Activated naive CD8-positive, alpha-beta T cell treated with anti-CD3 and anti-CD28 coated beads, Interleukin-2, amount 50 U/mL, for 24 hours (primary cell): Measurements from ENCODE around the gene RPS14.
"Not testable (repeated sequence)": the region's sequence is repeated elsewhere in the genome, so short reads cannot be mapped to it uniquely, and the experiment has no call there.

Experiments used
- ATAC-seq: fragments of 150-1000 bp; cut with Tn5 transposase; one replicate; pipeline ENCODE4 v1.10.0; 2021
- DNase-seq: peaks from one replicate; pipeline ENCODE4 v3.0.0; 2021
- H3K27ac Mint-ChIP-seq: one replicate; pipeline ENCODE4 v1.8.0; 2021; ENCODE audit warnings: mild to moderate bottlenecking, mixed read lengths
- H3K27me3 Mint-ChIP-seq: one replicate; pipeline ENCODE4 v1.8.0; 2021; ENCODE audit warnings: mixed read lengths
- H3K36me3 Mint-ChIP-seq: one replicate; pipeline ENCODE4 v1.8.0; 2021; ENCODE audit warnings: low read depth, mixed read lengths
- H3K4me1 Mint-ChIP-seq: one replicate; pipeline ENCODE4 v1.8.0; 2021; ENCODE audit warnings: mixed read lengths
- H3K4me3 Mint-ChIP-seq: one replicate; pipeline ENCODE4 v1.8.0; 2021; ENCODE audit warnings: mild to moderate bottlenecking, moderate library complexity, mixed read lengths
- H3K9me3 Mint-ChIP-seq: one replicate; pipeline ENCODE4 v1.8.0; 2021; ENCODE audit warnings: mixed read lengths

The RPS14 gene

GRCh38 chr5:150461231-150461630 is 11.7 kb upstream of the RPS14 start:
- peaks cover 28% of the 10 kb centered on the region for H3K4me1 Mint-ChIP-seq
- no peaks in the 10 kb centered on the region for H3K27me3 Mint-ChIP-seq
- no peaks in the 10 kb centered on the region for H3K9me3 Mint-ChIP-seq
- H3K4me3 Mint-ChIP-seq = no peak overlapping the region
- H3K27ac Mint-ChIP-seq = no peak overlapping the region
- ATAC-seq = no peak
- no peak for DNase-seq
- no peaks in the 10 kb centered on the region for H3K36me3 Mint-ChIP-seq

GRCh38 chr5:150460781-150461180 is 11.2 kb upstream of the RPS14 start:
- H3K27me3 Mint-ChIP-seq = no peaks in the 10 kb centered on the region
- H3K4me3 Mint-ChIP-seq = no peak overlapping the region
- H3K36me3 Mint-ChIP-seq = no peaks in the 10 kb centered on the region
- H3K4me1 Mint-ChIP-seq = peaks cover 28% of the 10 kb centered on the region
- DNase-seq (no peak), ATAC-seq (no peak)
- H3K27ac Mint-ChIP-seq = no peak overlapping the region
- no peaks in the 10 kb centered on the region for H3K9me3 Mint-ChIP-seq

- Mint-ChIP-seq H3K4me3 (peak overlapping the region; percentile 35), H3K27me3 (no peaks in the 10 kb centered on the region), H3K27ac (peak overlapping the region; percentile 43), H3K9me3 (no peaks in the 10 kb centered on the region), H3K4me1 (peaks cover 28% of the 10 kb centered on the region), H3K36me3 (no peaks in the 10 kb centered on the region)
- peak; percentile 93 for DNase-seq
- peak; percentile 88 for ATAC-seq
Measured at GRCh38 chr5:150458802-150459557, 9.4 kb upstream of the RPS14 start.

- no peaks in the 10 kb centered on the region for H3K9me3 Mint-ChIP-seq
- H3K4me3 Mint-ChIP-seq = no peak overlapping the region
- no peaks in the 10 kb centered on the region for H3K27me3 Mint-ChIP-seq
Measured at GRCh38 chr5:150457562-150458240, 8.2 kb upstream of the RPS14 start.

GRCh38 chr5:150457121-150457520 is 7.6 kb upstream of the RPS14 start:
- DNase-seq = no peak
- Mint-ChIP-seq H3K27me3 (no peaks in the 10 kb centered on the region), H3K4me1 (peaks cover 28% of the 10 kb centered on the region), H3K36me3 (no peaks in the 10 kb centered on the region), H3K9me3 (no peaks in the 10 kb centered on the region), H3K27ac (peak overlapping the region; percentile 59), H3K4me3 (no peak overlapping the region)
- ATAC-seq = no peak

More at GRCh38 chr5:150457562-150458240, 8.2 kb upstream of the RPS14 start:
- no peak for ATAC-seq
- no peak for DNase-seq
- Mint-ChIP-seq H3K36me3 (no peaks in the 10 kb centered on the region), H3K27ac (peak overlapping the region; percentile 59), H3K4me1 (peaks cover 28% of the 10 kb centered on the region)

- DNase-seq (no peak), ATAC-seq (no peak)
- H3K9me3 Mint-ChIP-seq = no peaks in the 10 kb centered on the region
- H3K27ac Mint-ChIP-seq = no peak overlapping the region
- H3K36me3 Mint-ChIP-seq = peaks cover under 1% of the 10 kb centered on the region
- H3K4me3 Mint-ChIP-seq = no peak overlapping the region
- peaks cover 25% of the 10 kb centered on the region for H3K4me1 Mint-ChIP-seq
- no peaks in the 10 kb centered on the region for H3K27me3 Mint-ChIP-seq
Measured at GRCh38 chr5:150454492-150455229, 5.1 kb upstream of the RPS14 start.

- DNase-seq, H3K9me3 Mint-ChIP-seq, H3K27me3 Mint-ChIP-seq, H3K4me3 Mint-ChIP-seq, ATAC-seq, H3K27ac Mint-ChIP-seq, H3K36me3 Mint-ChIP-seq: not testable (repeated sequence)
- peaks cover 25% of the 10 kb centered on the region for H3K4me1 Mint-ChIP-seq
Measured at GRCh38 chr5:150454027-150454426, 4.5 kb upstream of the RPS14 start.

GRCh38 chr5:150452914-150453313 is 3.4 kb upstream of the RPS14 start:
- Mint-ChIP-seq H3K4me3 (no peak overlapping the region), H3K36me3 (peaks cover 18% of the 10 kb centered on the region), H3K27me3 (no peaks in the 10 kb centered on the region), H3K9me3 (no peaks in the 10 kb centered on the region), H3K27ac (no peak overlapping the region), H3K4me1 (peaks cover 28% of the 10 kb centered on the region)
- ATAC-seq (no peak), DNase-seq (no peak)

- DNase-seq (no peak), ATAC-seq (no peak)
- Mint-ChIP-seq H3K4me3 (no peak overlapping the region), H3K4me1 (peaks cover 29% of the 10 kb centered on the region), H3K27me3 (no peaks in the 10 kb centered on the region), H3K27ac (no peak overlapping the region), H3K9me3 (no peaks in the 10 kb centered on the region), H3K36me3 (peaks cover 31% of the 10 kb centered on the region)
Measured at GRCh38 chr5:150451594-150451993, 2.1 kb upstream of the RPS14 start.

GRCh38 chr5:150448952-150449516 is 505 bp downstream of the RPS14 start:
- H3K27me3 Mint-ChIP-seq = no peaks in the 10 kb centered on the region
- peak; percentile 17 for ATAC-seq
- H3K4me1 Mint-ChIP-seq = peaks cover 44% of the 10 kb centered on the region
- H3K4me3 Mint-ChIP-seq = peak overlapping the region; percentile 100
- H3K9me3 Mint-ChIP-seq = no peaks in the 10 kb centered on the region
- peaks cover 57% of the 10 kb centered on the region for H3K36me3 Mint-ChIP-seq
- no peak for DNase-seq
- H3K27ac Mint-ChIP-seq = peak overlapping the region; percentile 99

- H3K4me3 Mint-ChIP-seq = peak overlapping the region; percentile 100
- peaks cover 64% of the 10 kb centered on the region for H3K36me3 Mint-ChIP-seq
- no peaks in the 10 kb centered on the region for H3K9me3 Mint-ChIP-seq
- H3K4me1 Mint-ChIP-seq = peaks cover 46% of the 10 kb centered on the region
- ATAC-seq (no peak), DNase-seq (no peak)
- H3K27ac Mint-ChIP-seq = peak overlapping the region; percentile 99
- no peaks in the 10 kb centered on the region for H3K27me3 Mint-ChIP-seq
Measured at GRCh38 chr5:150448334-150448733, 1.2 kb downstream of the RPS14 start.

- Mint-ChIP-seq H3K27ac (peak overlapping the region; percentile 99), H3K4me3 (peak overlapping the region; percentile 100), H3K4me1 (peaks cover 46% of the 10 kb centered on the region), H3K9me3 (no peaks in the 10 kb centered on the region), H3K27me3 (no peaks in the 10 kb centered on the region), H3K36me3 (peaks cover 66% of the 10 kb centered on the region)
- ATAC-seq (no peak), DNase-seq (no peak)
Measured at GRCh38 chr5:150447188-150447587, 2.4 kb downstream of the RPS14 start.

GRCh38 chr5:150446583-150446982 is 3.0 kb downstream of the RPS14 start:
- Mint-ChIP-seq H3K36me3 (peaks cover 66% of the 10 kb centered on the region), H3K27me3 (no peaks in the 10 kb centered on the region), H3K9me3 (no peaks in the 10 kb centered on the region), H3K27ac (peak overlapping the region; percentile 99), H3K4me1 (peaks cover 46% of the 10 kb centered on the region), H3K4me3 (peak overlapping the region; percentile 100)
- no peak for DNase-seq
- no peak for ATAC-seq

- H3K27me3 Mint-ChIP-seq = no peaks in the 10 kb centered on the region
- peak overlapping the region; percentile 100 for H3K4me3 Mint-ChIP-seq
- DNase-seq (no peak), ATAC-seq (no peak)
- no peaks in the 10 kb centered on the region for H3K9me3 Mint-ChIP-seq
- H3K27ac Mint-ChIP-seq = peak overlapping the region; percentile 99
- H3K4me1 Mint-ChIP-seq = peaks cover 46% of the 10 kb centered on the region
- H3K36me3 Mint-ChIP-seq = peaks cover 66% of the 10 kb centered on the region
Measured at GRCh38 chr5:150446088-150446487, 3.5 kb downstream of the RPS14 start.
